Suprapubic skin (tissue), 4 donors: ENCODE measurements around the gene SLC25A4. TPM values are rescaled to one million over a fixed set of nuclear protein-coding genes. Genes with fewer than 3 reads are reported as not detected.
"Not testable (repeated sequence)": the region's sequence is repeated elsewhere in the genome, so short reads cannot be mapped to it uniquely, and the experiment has no call there.

Experiments
- DNase-seq, 2 donors: peaks; one replicate each; pipeline ENCODE4 v3.0.0-alpha.2; 2019; ENCODE audit warnings: low spot score in 2 of 2
- H3K27ac ChIP-seq: fragments of 200-600 bp; sonication (generic); one replicate; pipeline ENCODE4 v1.5.1; 2019
- H3K27me3 ChIP-seq: fragments of 200-600 bp; sonication (generic); one replicate; pipeline ENCODE4 v1.5.1; 2019
- H3K36me3 ChIP-seq: fragments of 200-600 bp; sonication (generic); one replicate; pipeline ENCODE4 v1.5.1; 2019
- H3K4me1 ChIP-seq: fragments of 200-600 bp; sonication (generic); one replicate; pipeline ENCODE4 v1.5.1; 2019
- H3K4me3 ChIP-seq: fragments of 200-600 bp; sonication (generic); one replicate; pipeline ENCODE4 v1.5.1; 2019; ENCODE audit warnings: mild to moderate bottlenecking
- H3K9me3 ChIP-seq: fragments of 200-600 bp; sonication (generic); one replicate; pipeline ENCODE4 v1.5.1; 2019
- EP300 ChIP-seq: sonication (generic); formaldehyde crosslinking; IDR thresholded peaks from one replicate; pipeline ENCODE4 v1.6.1; 2017; ENCODE audit warnings: antibody characterized with exemption
- POLR2A ChIP-seq, 2 donors: fragments of 450-650 bp; IDR thresholded peaks; one replicate each; pipeline ENCODE4 v1.6.1; 2017; ENCODE audit warnings: antibody characterized with exemption in 2 of 2, mild to moderate bottlenecking in 2 of 2, moderate library complexity in 2 of 2
- POLR2AphosphoS5 ChIP-seq, 3 donors: sonication (generic); formaldehyde crosslinking; IDR thresholded peaks; one replicate each; pipeline ENCODE4 v1.6.1; 2017; ENCODE audit warnings: antibody characterized with exemption in 3 of 3
- WGBS: methylation state at CpG from one replicate; pipeline ENCODE4 v1.1.5; 2018; 5-methylcytosine and 5-hydroxymethylcytosine counted together
- total RNA-seq, 4 donors: library from RNA; depleted of rRNA; stranded (reverse); fragments of >200 nt; gene quantifications; one replicate each; pipeline ENCODE4 v1.1.0, GENCODE V29; 2016
- TF ChIP-seq, protein P1 (sequence below), 2 donors: fragments of 200-600 bp in 1 of 2; fragments of 450-650 bp in 1 of 2; sonication (generic) in 1 of 2; IDR thresholded peaks; one replicate each; pipeline ENCODE4 v1.5.1; 2016 to 2019; ENCODE audit warnings: antibody characterized with exemption in 2 of 2, mild to moderate bottlenecking in 1 of 2, moderate library complexity in 1 of 2

SLC25A4 gene
- total RNA-seq, 4 donors from 2014 or later: 13.8 to 20.3 (median 16.2) TPM

DNA sequence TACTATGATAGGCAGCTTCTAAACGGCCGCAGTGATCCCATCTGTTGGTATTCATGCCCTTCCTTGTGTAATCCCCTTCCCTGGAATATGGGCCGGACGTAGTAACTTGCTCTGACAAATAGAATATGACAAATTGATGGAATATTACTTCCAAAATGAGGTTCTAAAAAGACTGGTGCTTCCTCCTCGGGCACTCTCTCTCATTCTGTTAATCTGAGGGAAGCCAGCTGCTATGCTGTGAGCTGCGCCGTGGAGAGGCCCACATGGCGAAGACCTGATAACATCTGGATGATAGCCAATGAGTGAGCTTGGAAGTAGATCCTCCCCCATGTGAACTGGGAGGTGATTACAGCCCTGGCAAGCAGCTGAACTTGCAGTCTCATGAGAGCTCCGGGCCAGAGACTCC is 27.2 kb upstream of the SLC25A4 start:
- no peaks in the 10 kb centered on the region for H3K36me3 ChIP-seq
- no peak overlapping the region for H3K4me3 ChIP-seq
- H3K4me1 ChIP-seq: peaks cover 9% of the 10 kb centered on the region
- no peaks in the 10 kb centered on the region for H3K27me3 ChIP-seq
- 50% methylated on average over 9 of the region's 9 CpGs for WGBS
- H3K9me3 ChIP-seq: no peaks in the 10 kb centered on the region
- no peak overlapping the region for H3K27ac ChIP-seq
- no peak for TF ChIP-seq POLR2A (IDR thresholded peaks at IDR 0.05)
- no peak for TF ChIP-seq POLR2AphosphoS5 (IDR thresholded peaks at IDR 0.05)
- TF ChIP-seq EP300: no peak
- TF ChIP-seq, protein P1, sequence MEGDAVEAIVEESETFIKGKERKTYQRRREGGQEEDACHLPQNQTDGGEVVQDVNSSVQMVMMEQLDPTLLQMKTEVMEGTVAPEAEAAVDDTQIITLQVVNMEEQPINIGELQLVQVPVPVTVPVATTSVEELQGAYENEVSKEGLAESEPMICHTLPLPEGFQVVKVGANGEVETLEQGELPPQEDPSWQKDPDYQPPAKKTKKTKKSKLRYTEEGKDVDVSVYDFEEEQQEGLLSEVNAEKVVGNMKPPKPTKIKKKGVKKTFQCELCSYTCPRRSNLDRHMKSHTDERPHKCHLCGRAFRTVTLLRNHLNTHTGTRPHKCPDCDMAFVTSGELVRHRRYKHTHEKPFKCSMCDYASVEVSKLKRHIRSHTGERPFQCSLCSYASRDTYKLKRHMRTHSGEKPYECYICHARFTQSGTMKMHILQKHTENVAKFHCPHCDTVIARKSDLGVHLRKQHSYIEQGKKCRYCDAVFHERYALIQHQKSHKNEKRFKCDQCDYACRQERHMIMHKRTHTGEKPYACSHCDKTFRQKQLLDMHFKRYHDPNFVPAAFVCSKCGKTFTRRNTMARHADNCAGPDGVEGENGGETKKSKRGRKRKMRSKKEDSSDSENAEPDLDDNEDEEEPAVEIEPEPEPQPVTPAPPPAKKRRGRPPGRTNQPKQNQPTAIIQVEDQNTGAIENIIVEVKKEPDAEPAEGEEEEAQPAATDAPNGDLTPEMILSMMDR (IDR thresholded peaks at IDR 0.05): no peak
- DNase-seq: no peak

GRCh38 chr4:185117300-185117934 is 25.6 kb upstream of the SLC25A4 start:
- H3K27ac ChIP-seq: no peak overlapping the region
- H3K9me3 ChIP-seq: no peaks in the 10 kb centered on the region
- H3K4me3 ChIP-seq: no peak overlapping the region
- TF ChIP-seq POLR2AphosphoS5 (IDR thresholded peaks at IDR 0.05) (no peak), POLR2A (IDR thresholded peaks at IDR 0.05) (no peak), EP300 (no peak)
- TF ChIP-seq, protein P1 (IDR thresholded peaks at IDR 0.05): no peak
- no peaks in the 10 kb centered on the region for H3K36me3 ChIP-seq
- no peaks in the 10 kb centered on the region for H3K27me3 ChIP-seq
- peaks cover 2% of the 10 kb centered on the region for H3K4me1 ChIP-seq
- 87% methylated on average over 7 of the region's 7 CpGs for WGBS
- DNase-seq: no peak

DNA sequence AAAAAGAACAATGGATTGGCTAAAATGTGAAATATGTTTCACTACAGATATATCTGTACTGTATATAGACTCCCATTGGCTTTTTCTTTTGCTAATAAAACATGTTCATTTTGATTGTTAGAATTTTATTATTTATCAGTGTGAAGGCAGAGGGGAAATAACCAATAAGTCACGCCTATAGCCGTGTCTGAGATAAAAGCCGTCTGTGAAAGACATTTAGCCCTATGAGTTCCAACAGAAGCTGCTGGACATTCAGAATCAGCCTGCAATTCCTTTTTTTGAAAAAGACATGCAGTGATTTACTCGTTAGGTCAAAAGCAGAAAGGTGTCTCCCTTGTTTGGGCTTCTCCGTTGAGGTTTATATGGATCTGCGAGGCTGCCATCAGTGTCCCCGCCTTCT is 24.2 kb upstream of the SLC25A4 start:
- H3K27ac ChIP-seq: no peak overlapping the region
- no peaks in the 10 kb centered on the region for H3K4me1 ChIP-seq
- no peaks in the 10 kb centered on the region for H3K27me3 ChIP-seq
- no peak overlapping the region for H3K4me3 ChIP-seq
- H3K9me3 ChIP-seq: no peaks in the 10 kb centered on the region
- TF ChIP-seq EP300 (no peak), POLR2AphosphoS5 (IDR thresholded peaks at IDR 0.05) (no peak), POLR2A (IDR thresholded peaks at IDR 0.05) (no peak)
- TF ChIP-seq, protein P1 (IDR thresholded peaks at IDR 0.05): no peak
- WGBS: 95% methylated on average over 7 of the region's 7 CpGs
- DNase-seq: no peak
- no peaks in the 10 kb centered on the region for H3K36me3 ChIP-seq

DNA sequence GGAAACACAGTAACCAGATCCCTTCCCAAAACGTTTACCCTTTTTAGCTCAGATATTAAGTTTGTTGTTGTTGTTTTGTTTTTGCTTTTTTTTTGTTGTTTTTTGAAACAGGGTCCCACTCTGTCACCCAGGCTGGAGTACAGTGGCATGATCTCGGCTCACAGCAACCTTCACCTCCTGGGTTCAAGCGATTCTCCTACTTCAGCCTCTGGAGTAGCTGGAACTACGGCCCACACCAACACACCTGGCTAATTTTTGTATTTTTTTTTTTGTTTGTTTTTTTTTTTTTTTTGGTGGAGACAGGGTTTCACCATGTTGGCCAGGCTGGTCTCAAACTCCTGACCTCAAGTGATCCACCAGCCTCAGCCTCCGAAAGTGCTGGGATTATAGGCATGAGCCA is 23.6 kb upstream of the SLC25A4 start:
- 86% methylated on average over 5 of the region's 5 CpGs for WGBS
- not testable (repeated sequence) for H3K9me3 ChIP-seq, DNase-seq, H3K4me1 ChIP-seq, H3K27ac ChIP-seq, H3K27me3 ChIP-seq, H3K36me3 ChIP-seq, H3K4me3 ChIP-seq

DNA sequence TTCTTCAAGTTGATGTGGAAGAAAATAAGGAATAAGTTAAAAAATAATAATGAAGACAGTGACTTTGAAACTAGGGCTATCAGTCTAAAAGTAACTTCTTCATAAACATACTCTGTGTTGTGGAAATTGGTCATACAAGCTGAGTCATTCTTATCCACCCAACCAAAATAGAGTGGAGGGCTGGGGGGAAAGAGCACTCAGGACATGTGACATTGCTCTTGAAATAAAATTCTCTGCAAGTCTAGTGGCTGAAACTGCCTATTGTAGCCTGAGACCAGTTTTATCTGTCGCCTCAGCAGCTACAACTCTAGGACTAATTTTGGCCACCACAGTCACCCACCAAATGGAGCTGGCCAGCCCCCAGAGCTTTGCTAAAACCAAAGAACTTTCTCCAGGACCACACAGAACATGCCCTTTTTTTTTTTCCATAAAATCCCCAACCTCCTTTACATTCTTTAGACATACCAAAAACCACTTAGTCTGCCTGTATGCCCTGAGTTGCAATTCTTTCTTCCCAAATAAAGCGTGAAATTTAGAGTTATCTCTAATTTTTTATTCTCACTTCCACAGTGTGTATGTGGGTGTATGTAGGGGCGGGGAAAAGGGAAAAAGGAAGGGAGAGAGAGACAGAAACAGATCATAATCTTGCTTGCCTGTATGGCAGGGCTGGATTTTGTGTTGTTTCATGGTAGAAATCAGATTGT is 23.0 kb upstream of the SLC25A4 start:
- Histone ChIP-seq H3K9me3 (no peaks in the 10 kb centered on the region), H3K4me1 (no peaks in the 10 kb centered on the region), H3K36me3 (no peaks in the 10 kb centered on the region), H3K27me3 (no peaks in the 10 kb centered on the region), H3K27ac (no peak overlapping the region), H3K4me3 (no peak overlapping the region)
- no peak for DNase-seq
- no peak for TF ChIP-seq POLR2A (IDR thresholded peaks at IDR 0.05)
- WGBS: 85% methylated on average over 3 of the region's 3 CpGs

DNA sequence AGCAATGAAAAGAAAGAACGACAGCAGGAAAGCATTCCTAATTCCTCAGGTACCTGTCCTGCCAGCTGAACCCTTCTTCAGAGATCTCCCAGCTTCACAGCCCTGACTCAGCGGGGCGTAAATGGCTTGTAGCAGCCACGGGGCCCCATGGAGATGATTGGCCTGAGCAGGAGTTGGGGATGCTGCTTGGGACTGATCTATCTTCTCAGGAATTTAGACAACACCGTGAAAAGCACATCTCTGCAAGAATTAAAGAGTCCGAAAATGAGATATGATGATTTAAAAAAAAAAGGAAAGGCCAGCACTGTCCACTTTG is 22.5 kb upstream of the SLC25A4 start:
- H3K27ac ChIP-seq: no peak overlapping the region
- no peaks in the 10 kb centered on the region for H3K4me1 ChIP-seq
- no peak for DNase-seq
- TF ChIP-seq, protein P1 (IDR thresholded peaks at IDR 0.05): no peak
- TF ChIP-seq EP300 (no peak), POLR2AphosphoS5 (IDR thresholded peaks at IDR 0.05) (no peak), POLR2A (IDR thresholded peaks at IDR 0.05) (no peak)
- 75% methylated on average over 6 of the region's 6 CpGs for WGBS
- H3K9me3 ChIP-seq: no peaks in the 10 kb centered on the region
- no peak overlapping the region for H3K4me3 ChIP-seq
- H3K36me3 ChIP-seq: no peaks in the 10 kb centered on the region
- peaks cover 4% of the 10 kb centered on the region for H3K27me3 ChIP-seq
